ENCODE data around the gene TNFRSF12A. TPM values are rescaled to one million over a fixed set of nuclear protein-coding genes. Genes with fewer than 3 reads are reported as not detected.

Gene TNFRSF12A
- total RNA-seq, 1 experiment from 2014 or later, result 62.5 TPM

- Mint-ChIP-seq H3K36me3 (ENCODE audit: insufficient read depth, unreplicated experiment) (peaks cover 13% of the 10 kb centered on the region), H3K9me3 (ENCODE audit: unreplicated experiment) (no peaks in the 10 kb centered on the region), H3K27ac (ENCODE audit: unreplicated experiment) (no peak overlapping the region), H3K27me3 (ENCODE audit: insufficient read depth, unreplicated experiment) (no peaks in the 10 kb centered on the region), H3K4me1 (ENCODE audit: low read depth, unreplicated experiment) (peaks cover 8% of the 10 kb centered on the region), H3K4me3 (ENCODE audit: unreplicated experiment) (no peak overlapping the region)
- intact Hi-C loops (cut with micrococcal nuclease; ENCODE audit: unreplicated experiment), result no loop called here
- Histone ChIP-seq H3K4me3 (ENCODE audit: low read depth, low read length) (no peak overlapping the region), H3K36me3 (ENCODE audit: control insufficient read depth, insufficient read depth, low read length) (no peaks in the 10 kb centered on the region), H3K4me1 (peaks cover 48% of the 10 kb centered on the region), H3K9me3 (no peaks in the 10 kb centered on the region), H3K27me3 (replicated peaks; ENCODE audit: control insufficient read depth, insufficient read depth, low read length) (no peaks in the 10 kb centered on the region)
- ChIA-PET CTCF (interaction anchor here (0.5 to 0.6 kb wide), 2 partner anchors 19 to 224 kb away, joined by 3 to 6 read pairs; no protein-coding TSS in a partner anchor), POLR2A (no interaction called here)
- BruUV-seq (replicated peaks), result no TSS peak
- TF ChIP-seq CTCF (IDR thresholded peaks at IDR 0.05; ENCODE audit: insufficient read depth in 1 of 2, low read depth in 1 of 2, low read length in 1 of 2, severe bottlenecking in 1 of 2, unreplicated experiment in 1 of 2), result no peak
- no peak for DNase-seq
These were observed 4.2 kb upstream of the TNFRSF12A start for GRCh38 chr16:3015865-3016521.

- Mint-ChIP-seq H3K4me1 (ENCODE audit: low read depth, unreplicated experiment) (peaks cover 10% of the 10 kb centered on the region), H3K4me3 (ENCODE audit: unreplicated experiment) (peak overlapping the region; percentile 44), H3K9me3 (ENCODE audit: unreplicated experiment) (no peaks in the 10 kb centered on the region), H3K36me3 (ENCODE audit: insufficient read depth, unreplicated experiment) (peaks cover 26% of the 10 kb centered on the region), H3K27me3 (ENCODE audit: insufficient read depth, unreplicated experiment) (no peaks in the 10 kb centered on the region), H3K27ac (ENCODE audit: unreplicated experiment) (no peak overlapping the region)
- Histone ChIP-seq H3K36me3 (ENCODE audit: control insufficient read depth, insufficient read depth, low read length) (0 out of 2 replicates have a peak, but pooled peaks cover 2% of the 10 kb centered on the region), H3K4me1 (peaks cover 42% of the 10 kb centered on the region), H3K27me3 (replicated peaks; ENCODE audit: control insufficient read depth, insufficient read depth, low read length) (no peaks in the 10 kb centered on the region), H3K4me3 (ENCODE audit: low read depth, low read length) (no peak overlapping the region), H3K9me3 (no peaks in the 10 kb centered on the region)
- no peak for DNase-seq
- ChIA-PET CTCF (no interaction called here), POLR2A (no interaction called here)
- no peak for TF ChIP-seq CTCF (IDR thresholded peaks at IDR 0.05; ENCODE audit: insufficient read depth in 1 of 2, low read depth in 1 of 2, low read length in 1 of 2, severe bottlenecking in 1 of 2, unreplicated experiment in 1 of 2)
- intact Hi-C loops (cut with micrococcal nuclease; ENCODE audit: unreplicated experiment), result no loop called here
- no TSS peak for BruUV-seq (replicated peaks)
These were observed 2.8 kb upstream of the TNFRSF12A start for GRCh38 chr16:3017344-3017743.

- POLR2A ChIA-PET, result interaction anchor here (3.5 kb wide), 1 partner anchor 8 kb away, joined by 34 read pairs; no protein-coding TSS in a partner anchor
- peak in 1 of 2 experiments; percentile 40 for DNase-seq
These were observed 2.2 kb upstream of the TNFRSF12A start, which contains the start of gene CLDN6 for GRCh38 chr16:3017794-3018506. CLDN6 (minus strand) TSS chr16:3018183; CDS start chr16:3016021, 2,162 bp downstream.

More at GRCh38 chr16:3017794-3018506, 2.2 kb upstream of the TNFRSF12A start, which contains the start of gene CLDN6:
- H3K36me3 Mint-ChIP-seq (ENCODE audit: insufficient read depth, unreplicated experiment), result peaks cover 32% of the 10 kb centered on the region
- no TSS peak for BruUV-seq (replicated peaks)
- TF ChIP-seq CTCF (IDR thresholded peaks at IDR 0.05; ENCODE audit: insufficient read depth in 1 of 2, low read depth in 1 of 2, low read length in 1 of 2, severe bottlenecking in 1 of 2, unreplicated experiment in 1 of 2), result no peak
- no peaks in the 10 kb centered on the region for H3K9me3 ChIP-seq
- peaks cover 16% of the 10 kb centered on the region for H3K4me1 Mint-ChIP-seq (ENCODE audit: low read depth, unreplicated experiment)
- intact Hi-C loops (cut with micrococcal nuclease; ENCODE audit: unreplicated experiment), result no loop called here
- H3K36me3 ChIP-seq (ENCODE audit: control insufficient read depth, insufficient read depth, low read length), result 0 out of 2 replicates have a peak, but pooled peaks cover 2% of the 10 kb centered on the region
- H3K27me3 Mint-ChIP-seq (ENCODE audit: insufficient read depth, unreplicated experiment), result no peaks in the 10 kb centered on the region
- no peak within 1 kb of the TSS for H3K4me3 ChIP-seq (ENCODE audit: low read depth, low read length)
- H3K27ac Mint-ChIP-seq (ENCODE audit: unreplicated experiment), result peak within 1 kb of the TSS; percentile 25
- H3K4me1 ChIP-seq, result peaks cover 42% of the 10 kb centered on the region
- H3K9me3 Mint-ChIP-seq (ENCODE audit: unreplicated experiment), result no peaks in the 10 kb centered on the region
- H3K4me3 Mint-ChIP-seq (ENCODE audit: unreplicated experiment), result peak within 1 kb of the TSS; percentile 56
- no peaks in the 10 kb centered on the region for H3K27me3 ChIP-seq (replicated peaks; ENCODE audit: control insufficient read depth, insufficient read depth, low read length)
- CTCF ChIA-PET, result interaction anchor here (6.9 kb wide), 1 partner anchor 13 kb away, joined by 113 read pairs; no protein-coding TSS in a partner anchor

Data from Caco-2 (cell line).